HUDEP-2 (cell line): ENCODE data around the gene C2orf74.

Source experiments
- DNase-seq, 76 experiments: peaks; one replicate each; lab custom pipeline; 2025; ENCODE audit not compliant: unreplicated experiment in 76 of 76; lab: John Stamatoyannopoulos, UW

C2orf74 gene

GRCh38 chr2:61210332-61210981 is 48.5 kb downstream of the C2orf74 start:
- no peak for DNase-seq

- no peak for DNase-seq
Observed at GRCh38 chr2:61214171-61214570, 52.2 kb downstream of the C2orf74 start.
